ENCODE measurements around the gene DPH1. TPM values are rescaled to one million over a fixed set of nuclear protein-coding genes. Genes with fewer than 3 reads are reported as not detected.

DPH1 gene
- total RNA-seq, 4 donors from 2014 or later = 41.6 to 61.1 (median 49.3) TPM

GRCh38 chr17:2059547-2060384 lies 29.8 kb downstream of the DPH1 start:
- no peak for DNase-seq
- Histone ChIP-seq H3K9me3 (no peaks in the 10 kb centered on the region), H3K4me1 (peaks cover 6 to 82% of the 10 kb centered on the region in 2 donors), H3K4me3 (replicated peaks in 1 of 3) (no peak overlapping the region), H3K36me3 (peaks cover 17 to 25% of the 10 kb centered on the region in 2 donors), H3K27me3 (peaks cover 5% of the 10 kb centered on the region), H3K27ac (peak overlapping the region; percentile 49 to 65 (median 61))
- 77 to 84% methylated on average over 21 of the region's 21 CpGs for WGBS, 2 donors
- no peak for TF ChIP-seq POLR2A (IDR thresholded peaks at IDR 0.05)
- no peak for TF ChIP-seq CTCF (IDR thresholded peaks at IDR 0.05)
- intact Hi-C loops (cut with DNase I) = loop anchor here (5.0 kb wide), 2 partner anchors 33 to 223 kb away; no protein-coding TSS in a partner anchor

- Histone ChIP-seq H3K27ac (peak overlapping the region; percentile 49 to 65 (median 61)), H3K4me1 (peaks cover 6 to 82% of the 10 kb centered on the region in 2 donors), H3K36me3 (peaks cover 23 to 31% of the 10 kb centered on the region in 2 donors), H3K4me3 (replicated peaks in 1 of 3) (no peak overlapping the region), H3K27me3 (peaks cover 5% of the 10 kb centered on the region), H3K9me3 (no peaks in the 10 kb centered on the region)
- DNase-seq = no peak
- 80 to 86% methylated on average over 6 of the region's 6 CpGs for WGBS, 2 donors
- intact Hi-C loops (cut with DNase I) = no loop called here
- TF ChIP-seq CTCF (IDR thresholded peaks at IDR 0.05) = no peak
- TF ChIP-seq POLR2A (IDR thresholded peaks at IDR 0.05) = no peak
Observed at GRCh38 chr17:2060385-2060658, 30.4 kb downstream of the DPH1 start.

GRCh38 chr17:2060681-2061440 lies 30.9 kb downstream of the DPH1 start:
- peak overlapping the region; percentile 49 to 65 (median 61) for H3K27ac ChIP-seq
- WGBS, 2 donors = 59 to 80% methylated on average over 14 to 16 of the region's 21 CpGs
- H3K27me3 ChIP-seq = peaks cover 5% of the 10 kb centered on the region
- peaks cover 25 to 32% of the 10 kb centered on the region in 2 donors for H3K36me3 ChIP-seq
- DNase-seq = no peak
- TF ChIP-seq POLR2A (IDR thresholded peaks at IDR 0.05) = no peak
- no peak for TF ChIP-seq CTCF (IDR thresholded peaks at IDR 0.05)
- H3K9me3 ChIP-seq = no peaks in the 10 kb centered on the region
- H3K4me1 ChIP-seq = peaks cover 6 to 83% of the 10 kb centered on the region in 2 donors
- intact Hi-C loops (cut with DNase I) = no loop called here
- no peak overlapping the region for H3K4me3 ChIP-seq (replicated peaks in 1 of 3)

DNA sequence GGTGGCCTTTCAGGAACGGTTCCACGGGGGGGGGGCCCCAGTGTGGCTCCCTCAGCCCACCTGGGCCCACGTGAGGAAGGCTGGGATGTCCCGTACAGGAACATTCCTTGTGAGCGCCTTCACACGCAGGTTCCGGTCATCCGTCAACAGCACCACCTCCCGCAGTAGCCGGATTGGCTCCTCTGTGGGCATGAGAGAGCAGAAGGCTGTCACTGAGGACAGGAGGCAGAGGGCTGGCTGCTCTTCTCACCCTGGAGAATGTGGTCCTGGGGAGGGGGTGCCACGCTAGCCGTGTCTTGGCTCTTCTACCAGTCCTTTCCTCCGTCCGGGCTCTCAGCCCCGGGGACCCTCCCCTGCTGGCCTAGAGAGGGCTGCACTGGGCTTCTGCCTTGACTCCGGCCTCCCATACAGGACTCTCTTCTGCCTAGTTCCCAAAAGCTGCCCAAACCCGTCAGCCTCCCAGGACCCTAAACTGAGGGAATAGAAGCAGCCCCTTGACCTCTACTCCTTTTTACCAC lies 31.5 kb downstream of the DPH1 start:
- H3K27ac ChIP-seq = peak overlapping the region; percentile 49 to 65 (median 61)
- H3K27me3 ChIP-seq = peaks cover 5% of the 10 kb centered on the region
- intact Hi-C loops (cut with DNase I) = no loop called here
- H3K36me3 ChIP-seq = peaks cover 25 to 32% of the 10 kb centered on the region in 2 donors
- H3K4me3 ChIP-seq (replicated peaks in 1 of 3) = no peak overlapping the region
- TF ChIP-seq POLR2A (IDR thresholded peaks at IDR 0.05) (no peak), CTCF (IDR thresholded peaks at IDR 0.05) (no peak)
- peaks cover 6 to 82% of the 10 kb centered on the region in 2 donors for H3K4me1 ChIP-seq
- no peaks in the 10 kb centered on the region for H3K9me3 ChIP-seq
- WGBS, 2 donors = 75 to 84% methylated on average over 16 to 17 of the region's 17 CpGs
- DNase-seq = no peak

Measured in thyroid gland (tissue), 4 donors.